Mammary epithelial cell (primary cell): Measurements from ENCODE around the gene IL13.

Source experiments
- EZH2 ChIP-seq: IDR thresholded peaks from 2 replicates; pipeline ENCODE4 v1.6.1; 2012; ENCODE audit warnings: low read length, inconsistent platforms, borderline replicate concordance
- TF ChIP-seq, protein P1 (sequence below), 2 donors: IDR thresholded peaks in 1 of 2; conservative IDR thresholded peaks in 1 of 2; 2 replicates each; pipeline ENCODE4 v1.5.1; 2011 to 2012; ENCODE audit warnings: inconsistent platforms in 2 of 2, low read length in 2 of 2, mild to moderate bottlenecking in 2 of 2, control low read depth in 1 of 2, low read depth in 1 of 2; ENCODE audit not compliant: insufficient read depth in 1 of 2; ENCODE audit errors: extremely low read depth in 1 of 2

DNA sequence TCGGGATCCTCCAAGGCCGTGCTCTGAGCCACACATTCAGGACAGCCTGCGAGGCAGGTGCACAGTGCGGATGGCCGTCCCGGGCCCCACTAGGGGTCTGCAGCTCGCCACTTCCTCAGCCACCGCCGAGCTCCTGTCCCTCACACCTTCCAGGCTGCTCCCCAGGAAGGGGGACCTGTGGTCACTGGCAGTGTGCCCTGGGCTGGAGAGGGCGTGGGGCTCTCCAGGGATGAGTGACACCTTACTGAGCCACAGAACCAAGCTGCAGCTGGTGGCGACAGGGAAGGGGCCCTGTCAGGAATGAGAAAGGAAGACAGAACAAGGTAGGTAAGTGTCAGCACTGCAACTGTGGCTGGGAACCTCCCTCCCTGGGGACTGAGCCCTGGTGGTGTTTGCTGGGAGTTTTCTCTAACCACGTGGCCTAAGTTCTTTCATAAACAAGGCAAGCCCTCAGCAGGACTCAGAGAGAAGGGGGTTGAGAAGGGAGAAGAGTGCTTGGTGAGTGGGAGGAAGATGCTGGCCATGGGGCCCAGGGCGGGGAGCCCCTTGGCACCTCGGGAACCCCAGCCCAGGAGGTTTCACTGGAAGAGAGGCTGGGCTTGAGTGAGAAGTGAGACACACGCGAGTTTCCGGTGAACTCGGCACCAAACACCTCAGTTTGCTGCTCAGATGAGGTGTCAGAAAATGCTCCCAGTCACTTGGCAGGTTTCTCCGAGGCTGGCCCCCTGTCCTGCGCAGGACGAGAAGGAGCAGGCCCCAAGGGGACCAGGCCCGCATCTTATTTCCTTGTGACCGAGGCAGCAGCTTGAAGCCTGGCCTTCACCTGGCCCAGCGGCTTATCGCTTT, 5.2 kb downstream of the IL13 start:
- TF ChIP-seq, protein P1, sequence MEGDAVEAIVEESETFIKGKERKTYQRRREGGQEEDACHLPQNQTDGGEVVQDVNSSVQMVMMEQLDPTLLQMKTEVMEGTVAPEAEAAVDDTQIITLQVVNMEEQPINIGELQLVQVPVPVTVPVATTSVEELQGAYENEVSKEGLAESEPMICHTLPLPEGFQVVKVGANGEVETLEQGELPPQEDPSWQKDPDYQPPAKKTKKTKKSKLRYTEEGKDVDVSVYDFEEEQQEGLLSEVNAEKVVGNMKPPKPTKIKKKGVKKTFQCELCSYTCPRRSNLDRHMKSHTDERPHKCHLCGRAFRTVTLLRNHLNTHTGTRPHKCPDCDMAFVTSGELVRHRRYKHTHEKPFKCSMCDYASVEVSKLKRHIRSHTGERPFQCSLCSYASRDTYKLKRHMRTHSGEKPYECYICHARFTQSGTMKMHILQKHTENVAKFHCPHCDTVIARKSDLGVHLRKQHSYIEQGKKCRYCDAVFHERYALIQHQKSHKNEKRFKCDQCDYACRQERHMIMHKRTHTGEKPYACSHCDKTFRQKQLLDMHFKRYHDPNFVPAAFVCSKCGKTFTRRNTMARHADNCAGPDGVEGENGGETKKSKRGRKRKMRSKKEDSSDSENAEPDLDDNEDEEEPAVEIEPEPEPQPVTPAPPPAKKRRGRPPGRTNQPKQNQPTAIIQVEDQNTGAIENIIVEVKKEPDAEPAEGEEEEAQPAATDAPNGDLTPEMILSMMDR (conservative IDR thresholded peaks at IDR 0.05 in 1 of 2, IDR thresholded peaks at IDR 0.05 in 1 of 2; ENCODE audit: extremely low read depth in 1 of 2, insufficient read depth in 1 of 2, low read depth in 1 of 2, low read length in 2 of 2): no peak
- no peak for TF ChIP-seq EZH2
